HepG2 (cell line): ENCODE measurements around the gene SERTAD3.

ENCODE experiments used
- CTCF ChIP-seq: sonication (generic); formaldehyde crosslinking; IDR thresholded peaks from 2 replicates; pipeline ENCODE4 v1.5.0; 2020; ENCODE audit warnings: mild to moderate bottlenecking, missing genetic modification reagents, moderate library complexity
- EZH2 ChIP-seq: conservative IDR thresholded peaks from 2 replicates; pipeline ENCODE4 v1.6.1; 2012; ENCODE audit warnings: mild to moderate bottlenecking, low read depth, low read length, moderate library complexity
- JUN ChIP-seq: sonication (generic); formaldehyde crosslinking; IDR thresholded peaks from 2 replicates; pipeline ENCODE4 v1.4.0; 2020; ENCODE audit warnings: mild to moderate bottlenecking, missing genetic modification reagents
- MAFG ChIP-seq: sonication (generic); formaldehyde crosslinking; IDR thresholded peaks from 2 replicates; pipeline ENCODE4 v1.5.1; 2020; ENCODE audit warnings: mild to moderate bottlenecking, missing genetic modification reagents
- POLR2A ChIP-seq, 2 experiments: IDR thresholded peaks; 2 replicates each; pipeline ENCODE4 v1.6.1; 2011; ENCODE audit warnings: low read depth in 2 of 2, low read length in 2 of 2, mild to moderate bottlenecking in 1 of 2, moderate library complexity in 1 of 2; ENCODE audit not compliant: insufficient read depth in 1 of 2
- SAFB2 ChIP-seq: sonication (generic); formaldehyde crosslinking; IDR thresholded peaks from 2 replicates; pipeline ENCODE4 v1.5.1; 2020; ENCODE audit warnings: missing genetic modification reagents, low read depth, mild to moderate bottlenecking, borderline replicate concordance
- UBTF ChIP-seq: sonication (generic); formaldehyde crosslinking; IDR thresholded peaks from 2 replicates; pipeline ENCODE4 v1.4.0; 2020; ENCODE audit warnings: mild to moderate bottlenecking, missing genetic modification reagents
- ZBTB2 ChIP-seq: sonication (generic); formaldehyde crosslinking; IDR thresholded peaks from 2 replicates; pipeline ENCODE4 v1.8.0; 2022; ENCODE audit warnings: low read depth, missing genetic modification reagents
- ZBTB21 ChIP-seq: sonication (generic); formaldehyde crosslinking; IDR thresholded peaks from 2 replicates; pipeline ENCODE4 v1.4.0; 2020; ENCODE audit warnings: missing genetic modification reagents
- TF ChIP-seq, protein P1 (sequence below): sonication (generic); formaldehyde crosslinking; IDR thresholded peaks from 2 replicates; pipeline ENCODE4 v1.4.0; 2020; ENCODE audit warnings: missing genetic modification reagents

DNA sequence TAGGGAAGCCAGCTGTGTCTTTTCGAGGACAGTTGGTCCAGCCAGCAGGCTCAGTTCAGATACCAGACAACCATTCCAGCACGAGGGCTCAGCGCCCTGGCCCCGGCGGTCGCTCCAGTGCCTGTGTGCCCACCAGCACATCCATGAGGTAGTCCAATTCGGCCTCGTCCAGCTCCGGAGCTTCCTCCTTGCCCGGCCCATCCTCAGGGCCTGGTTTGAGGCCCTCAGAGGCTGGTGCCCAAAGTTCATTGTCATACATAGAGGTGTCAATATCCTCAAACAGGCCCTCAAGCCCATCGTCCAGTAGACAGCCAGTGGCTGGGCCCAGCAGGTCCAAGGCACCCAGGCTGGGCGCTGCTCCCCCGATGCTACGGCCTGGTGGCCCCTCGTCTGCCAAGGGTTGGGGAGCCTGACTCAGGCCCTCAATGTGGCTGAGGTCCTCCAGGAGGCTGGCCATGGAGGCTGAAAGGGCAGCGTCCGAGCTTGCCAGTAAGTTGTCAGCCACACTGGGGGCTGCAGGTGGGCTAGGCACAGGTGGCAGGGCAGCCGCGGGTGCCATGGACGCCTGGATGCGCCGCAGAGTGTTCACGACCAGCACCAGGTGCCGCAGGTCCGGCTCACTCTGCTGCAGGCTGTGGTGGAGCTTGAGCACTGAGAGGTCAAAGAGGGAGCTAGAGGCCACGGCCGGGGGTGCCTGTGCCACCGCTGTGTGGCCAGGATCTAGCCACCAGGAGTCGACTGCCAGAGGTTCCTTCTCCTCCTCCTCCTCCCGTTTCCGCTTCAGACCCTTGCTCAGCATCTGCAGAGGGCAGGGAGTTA lies 21.2 kb downstream of the SERTAD3 start:
- TF ChIP-seq CTCF (CRISPR knock-in tag): no peak
- TF ChIP-seq ZBTB21 (CRISPR knock-in tag): no peak
- TF ChIP-seq ZBTB2 (CRISPR knock-in tag): no peak
- TF ChIP-seq SAFB2: no peak
- no peak for TF ChIP-seq POLR2A (IDR thresholded peaks at IDR 0.05; ENCODE audit: insufficient read depth in 1 of 2, low read depth in 2 of 2, low read length in 2 of 2)
- TF ChIP-seq EZH2: no peak
- no peak for TF ChIP-seq MAFG (CRISPR knock-in tag)
- no peak for TF ChIP-seq UBTF (CRISPR knock-in tag)
- TF ChIP-seq, protein P1, sequence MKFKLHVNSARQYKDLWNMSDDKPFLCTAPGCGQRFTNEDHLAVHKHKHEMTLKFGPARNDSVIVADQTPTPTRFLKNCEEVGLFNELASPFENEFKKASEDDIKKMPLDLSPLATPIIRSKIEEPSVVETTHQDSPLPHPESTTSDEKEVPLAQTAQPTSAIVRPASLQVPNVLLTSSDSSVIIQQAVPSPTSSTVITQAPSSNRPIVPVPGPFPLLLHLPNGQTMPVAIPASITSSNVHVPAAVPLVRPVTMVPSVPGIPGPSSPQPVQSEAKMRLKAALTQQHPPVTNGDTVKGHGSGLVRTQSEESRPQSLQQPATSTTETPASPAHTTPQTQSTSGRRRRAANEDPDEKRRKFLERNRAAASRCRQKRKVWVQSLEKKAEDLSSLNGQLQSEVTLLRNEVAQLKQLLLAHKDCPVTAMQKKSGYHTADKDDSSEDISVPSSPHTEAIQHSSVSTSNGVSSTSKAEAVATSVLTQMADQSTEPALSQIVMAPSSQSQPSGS (CRISPR knock-in tag): no peak
- no peak for TF ChIP-seq JUN
